Astrocyte (in vitro differentiated cells and primary cell): Measurements from ENCODE around the gene LIPC.

Experiments used
- EZH2 ChIP-seq: IDR thresholded peaks from 2 replicates; pipeline ENCODE4 v1.6.1; 2012; ENCODE audit warnings: mild to moderate bottlenecking, low read length, inconsistent platforms; ENCODE audit not compliant: insufficient read depth
- TF ChIP-seq, protein P1 (sequence below): IDR thresholded peaks from 2 replicates; pipeline ENCODE4 v1.5.1; 2011; ENCODE audit warnings: low read depth, mild to moderate bottlenecking, inconsistent platforms, low read length, moderate library complexity; ENCODE audit not compliant: insufficient read depth

GRCh38 chr15:58460116-58460790, 28.5 kb downstream of the LIPC start:
- TF ChIP-seq EZH2 = no peak
- TF ChIP-seq, protein P1, sequence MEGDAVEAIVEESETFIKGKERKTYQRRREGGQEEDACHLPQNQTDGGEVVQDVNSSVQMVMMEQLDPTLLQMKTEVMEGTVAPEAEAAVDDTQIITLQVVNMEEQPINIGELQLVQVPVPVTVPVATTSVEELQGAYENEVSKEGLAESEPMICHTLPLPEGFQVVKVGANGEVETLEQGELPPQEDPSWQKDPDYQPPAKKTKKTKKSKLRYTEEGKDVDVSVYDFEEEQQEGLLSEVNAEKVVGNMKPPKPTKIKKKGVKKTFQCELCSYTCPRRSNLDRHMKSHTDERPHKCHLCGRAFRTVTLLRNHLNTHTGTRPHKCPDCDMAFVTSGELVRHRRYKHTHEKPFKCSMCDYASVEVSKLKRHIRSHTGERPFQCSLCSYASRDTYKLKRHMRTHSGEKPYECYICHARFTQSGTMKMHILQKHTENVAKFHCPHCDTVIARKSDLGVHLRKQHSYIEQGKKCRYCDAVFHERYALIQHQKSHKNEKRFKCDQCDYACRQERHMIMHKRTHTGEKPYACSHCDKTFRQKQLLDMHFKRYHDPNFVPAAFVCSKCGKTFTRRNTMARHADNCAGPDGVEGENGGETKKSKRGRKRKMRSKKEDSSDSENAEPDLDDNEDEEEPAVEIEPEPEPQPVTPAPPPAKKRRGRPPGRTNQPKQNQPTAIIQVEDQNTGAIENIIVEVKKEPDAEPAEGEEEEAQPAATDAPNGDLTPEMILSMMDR = no peak
